Mesendoderm (in vitro differentiated cells): ENCODE data around the gene BICRAL.
"Not testable (repeated sequence)": the region's sequence is repeated elsewhere in the genome, so short reads cannot be mapped to it uniquely, and the experiment has no call there.

Source experiments
- DNase-seq: peaks from one replicate; pipeline ENCODE4 v3.0.0; 2013
- H2AK5ac ChIP-seq: 2 replicates; pipeline ENCODE4 v1.6.1; 2013; ENCODE audit warnings: low read length, inconsistent platforms
- H2BK120ac ChIP-seq: 2 replicates; pipeline ENCODE4 v1.6.1; 2013; ENCODE audit warnings: low read depth, mild to moderate bottlenecking, low read length, moderate library complexity, mixed read lengths
- H2BK15ac ChIP-seq: replicated peaks from 2 replicates; pipeline ENCODE4 v1.6.1; 2013; ENCODE audit warnings: low read depth, mild to moderate bottlenecking, moderate library complexity
- H2BK5ac ChIP-seq: 2 replicates; pipeline ENCODE4 v1.6.1; 2013; ENCODE audit warnings: low read length, inconsistent platforms
- H3K18ac ChIP-seq: 2 replicates; pipeline ENCODE4 v1.6.1; 2013; ENCODE audit warnings: mild to moderate bottlenecking, low read length, mixed read lengths
- H3K23ac ChIP-seq: one replicate; pipeline ENCODE4 v1.6.1; 2013; ENCODE audit warnings: low read length
- H3K27ac ChIP-seq: 2 replicates; pipeline ENCODE4 v1.5.1; 2013; ENCODE audit warnings: low read depth, mild to moderate bottlenecking, inconsistent platforms, low read length, moderate library complexity
- H3K27me3 ChIP-seq: 2 replicates; pipeline ENCODE4 v1.6.1; 2013; ENCODE audit warnings: low read length, control low read depth, mild to moderate bottlenecking, inconsistent platforms; ENCODE audit not compliant: insufficient read depth, poor library complexity
- H3K36me3 ChIP-seq: 2 replicates; pipeline ENCODE4 v1.6.1; 2013; ENCODE audit warnings: low read length, inconsistent platforms; ENCODE audit not compliant: control insufficient read depth, insufficient read depth
- H3K4ac ChIP-seq: one replicate; pipeline ENCODE4 v1.6.1; 2013; ENCODE audit warnings: low read depth, mild to moderate bottlenecking, low read length, moderate library complexity
- H3K4me1 ChIP-seq: 2 replicates; pipeline ENCODE4 v1.6.1; 2013; ENCODE audit warnings: low read depth, low read length, inconsistent platforms; ENCODE audit not compliant: control insufficient read depth
- H3K4me2 ChIP-seq: 2 replicates; pipeline ENCODE4 v1.6.1; 2013; ENCODE audit warnings: low read length
- H3K4me3 ChIP-seq: 2 replicates; pipeline ENCODE4 v1.5.1; 2013; ENCODE audit warnings: mild to moderate bottlenecking, low read length
- H3K56ac ChIP-seq: one replicate; pipeline ENCODE4 v1.6.1; 2013; ENCODE audit warnings: low read length
- H3K79me1 ChIP-seq: 2 replicates; pipeline ENCODE4 v1.6.1; 2013; ENCODE audit warnings: low read length, inconsistent platforms
- H3K79me2 ChIP-seq: 2 replicates; pipeline ENCODE4 v1.6.1; 2013; ENCODE audit warnings: mild to moderate bottlenecking, low read length; ENCODE audit not compliant: control insufficient read depth, insufficient read depth
- H3K9ac ChIP-seq: 2 replicates; pipeline ENCODE4 v1.6.1; 2013; ENCODE audit warnings: low read length, inconsistent platforms
- H4K5ac ChIP-seq: one replicate; pipeline ENCODE4 v1.6.1; 2013; ENCODE audit warnings: low read length
- H4K8ac ChIP-seq: one replicate; pipeline ENCODE4 v1.6.1; 2013; ENCODE audit warnings: low read depth, mild to moderate bottlenecking, control low read depth, low read length, moderate library complexity
- WGBS: extraction: QIAGEN DNeasy Blood & Tissue Kit; methylation state at CpG from one replicate; pipeline ENCODE4 v1.1.7; 2013; ENCODE audit warnings: low lambda C conversion rate, missing lambda C conversion rate; ENCODE audit not compliant: insufficient coverage; ENCODE audit errors: extremely low coverage; 5-methylcytosine and 5-hydroxymethylcytosine counted together

BICRAL gene

DNA sequence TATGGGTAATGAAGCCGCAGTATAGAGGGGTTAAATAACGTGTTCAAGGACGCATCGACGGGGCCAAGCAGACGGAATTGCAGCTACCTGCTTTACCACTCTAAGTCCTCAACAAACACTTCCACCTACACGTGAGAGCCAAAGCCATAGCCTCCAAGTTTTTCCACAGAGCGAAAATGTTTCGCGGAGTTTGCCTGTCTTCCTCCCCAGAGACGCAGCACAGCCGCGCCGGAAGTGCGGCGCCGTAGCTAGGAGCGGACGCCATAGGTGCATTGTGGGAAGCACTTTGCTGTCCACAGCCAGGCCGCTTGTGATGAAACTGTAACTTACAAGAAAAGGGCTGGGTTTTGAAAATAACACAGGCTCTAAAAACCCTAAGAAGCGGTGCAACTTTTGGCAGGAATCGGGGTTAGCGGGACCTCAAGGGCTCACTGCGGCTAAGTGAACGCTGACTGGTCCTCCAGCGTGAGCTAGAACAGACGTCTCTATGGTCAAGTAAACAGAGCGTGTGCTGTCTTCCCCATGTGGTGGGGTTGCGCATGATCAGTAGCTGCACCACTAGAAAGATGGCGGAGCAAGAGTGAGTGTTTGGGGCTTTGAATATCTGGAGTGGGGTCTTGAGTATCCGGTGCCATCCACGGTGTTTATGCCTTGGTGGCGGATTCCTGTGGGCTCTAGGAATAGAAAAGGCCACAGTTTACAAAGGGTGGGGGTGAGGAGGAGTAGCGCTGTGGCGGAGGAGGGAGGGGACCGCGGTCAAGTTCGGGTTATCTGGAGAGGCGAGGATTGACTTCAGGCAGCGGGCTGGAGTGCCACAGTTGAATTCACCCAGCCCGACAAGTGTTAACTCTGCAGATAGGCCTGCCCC is 97.8 kb downstream of the BICRAL start, which contains the start of gene RPL7L1:
TSS of gene RPL7L1 (plus strand) at position 245 of the 868 bp plus-strand sequence. CDS start at position 540, 295 bp downstream.
- Histone ChIP-seq H3K4me3 (peak within 1 kb of the TSS; percentile 96), H3K79me1 (peaks cover 4% of the 10 kb centered on the region), H3K36me3 (peaks cover 11% of the 10 kb centered on the region), H3K18ac (peak within 1 kb of the TSS; percentile 88), H3K9ac (peak within 1 kb of the TSS; percentile 95), H4K8ac (peak within 1 kb of the TSS; percentile 98), H3K79me2 (peaks cover 20% of the 10 kb centered on the region), H2BK15ac (no peak within 1 kb of the TSS), H3K4me2 (peak within 1 kb of the TSS; percentile 64), H3K4ac (peak within 1 kb of the TSS; percentile 74), H3K56ac (peak within 1 kb of the TSS; percentile 96), H4K5ac (peak within 1 kb of the TSS; percentile 84), H3K4me1 (no peaks in the 10 kb centered on the region), H2AK5ac (no peak within 1 kb of the TSS), H3K27ac (peak within 1 kb of the TSS; percentile 30), H3K27me3 (no peaks in the 10 kb centered on the region), H3K23ac (no peak within 1 kb of the TSS), H2BK5ac (peak within 1 kb of the TSS; percentile 74), H2BK120ac (no peak within 1 kb of the TSS)
- WGBS: no CpG with 5 or more reads among the region's 41 CpGs
- DNase-seq: peak; percentile 94

DNA sequence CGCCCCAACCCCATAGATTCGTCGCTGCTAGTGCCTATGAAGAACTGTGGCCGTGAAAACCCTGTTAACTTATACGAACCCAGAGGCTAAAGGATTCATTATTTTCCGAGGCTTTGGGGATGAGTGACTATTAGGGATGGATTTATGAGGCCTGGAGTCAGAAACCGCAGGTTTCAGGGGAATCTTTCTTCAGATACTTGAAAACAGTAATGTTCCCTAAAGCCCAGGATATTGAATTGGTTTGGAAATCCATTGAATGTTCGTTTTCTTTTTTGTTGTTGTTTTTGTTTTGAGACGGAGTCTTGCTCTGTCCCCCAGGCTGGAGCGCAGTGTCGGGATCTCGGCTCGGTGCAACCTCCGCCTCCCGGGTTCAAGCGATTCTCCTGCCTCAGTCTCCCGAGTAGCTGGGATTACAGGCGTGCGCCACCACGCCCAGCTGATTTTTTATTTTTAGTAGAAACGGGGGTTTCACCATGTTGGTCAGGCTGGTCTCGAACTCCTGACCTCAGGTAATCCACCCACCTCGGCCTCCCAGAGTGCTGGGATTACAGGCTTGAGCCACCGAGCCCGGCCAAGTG is 98.5 kb downstream of the BICRAL start:
- peak overlapping the region; percentile 95 for H3K9ac ChIP-seq
- peak overlapping the region; percentile 84 for H4K5ac ChIP-seq
- H4K8ac ChIP-seq: peak overlapping the region; percentile 98
- H3K27me3 ChIP-seq, H3K4me1 ChIP-seq, H2AK5ac ChIP-seq, H2BK120ac ChIP-seq, H2BK5ac ChIP-seq, H2BK15ac ChIP-seq, DNase-seq, H3K79me1 ChIP-seq, H3K23ac ChIP-seq: not testable (repeated sequence)
- H3K4me2 ChIP-seq: peak overlapping the region; percentile 29
- peaks cover 12% of the 10 kb centered on the region for H3K36me3 ChIP-seq
- peak overlapping the region; percentile 74 for H3K4ac ChIP-seq
- peak overlapping the region; percentile 27 for H3K27ac ChIP-seq
- no CpG with 5 or more reads among the region's 25 CpGs for WGBS
- peak overlapping the region; percentile 96 for H3K4me3 ChIP-seq
- H3K56ac ChIP-seq: peak overlapping the region; percentile 84
- peaks cover 20% of the 10 kb centered on the region for H3K79me2 ChIP-seq
- H3K18ac ChIP-seq: peak overlapping the region; percentile 42

DNA sequence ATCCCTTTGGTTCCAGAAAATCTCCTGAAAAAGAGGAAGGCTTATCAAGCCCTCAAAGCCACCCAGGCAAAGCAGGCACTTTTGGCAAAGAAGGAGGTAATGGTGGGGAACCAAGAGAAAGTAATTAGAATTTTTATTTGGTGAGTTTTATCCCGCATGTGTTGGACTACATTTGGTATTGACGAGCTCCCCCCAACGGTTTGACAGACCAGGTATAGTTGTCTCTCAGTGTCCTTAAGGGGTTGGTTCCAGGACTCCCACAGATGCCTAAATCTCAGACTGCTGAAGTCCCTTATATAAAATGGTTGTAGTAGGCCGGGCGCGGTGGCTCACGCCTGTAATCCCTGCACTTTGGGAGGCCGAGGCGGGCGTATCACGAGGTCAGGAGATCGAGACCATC is 99.0 kb downstream of the BICRAL start:
- H3K4me2 ChIP-seq: peak overlapping the region; percentile 29
- H3K23ac ChIP-seq, H3K4me1 ChIP-seq, DNase-seq, H4K8ac ChIP-seq, H3K27ac ChIP-seq, H2BK120ac ChIP-seq, H2BK5ac ChIP-seq, H3K27me3 ChIP-seq, H3K79me1 ChIP-seq, H4K5ac ChIP-seq, H2AK5ac ChIP-seq, H3K18ac ChIP-seq, H2BK15ac ChIP-seq: not testable (repeated sequence)
- peak overlapping the region; percentile 23 for H3K4ac ChIP-seq
- H3K36me3 ChIP-seq: peaks cover 14% of the 10 kb centered on the region
- peak overlapping the region; percentile 32 for H3K56ac ChIP-seq
- H3K4me3 ChIP-seq: peak overlapping the region; percentile 10
- peak overlapping the region; percentile 95 for H3K9ac ChIP-seq
- H3K79me2 ChIP-seq: peaks cover 20% of the 10 kb centered on the region
- no CpG with 5 or more reads among the region's 12 CpGs for WGBS

DNA sequence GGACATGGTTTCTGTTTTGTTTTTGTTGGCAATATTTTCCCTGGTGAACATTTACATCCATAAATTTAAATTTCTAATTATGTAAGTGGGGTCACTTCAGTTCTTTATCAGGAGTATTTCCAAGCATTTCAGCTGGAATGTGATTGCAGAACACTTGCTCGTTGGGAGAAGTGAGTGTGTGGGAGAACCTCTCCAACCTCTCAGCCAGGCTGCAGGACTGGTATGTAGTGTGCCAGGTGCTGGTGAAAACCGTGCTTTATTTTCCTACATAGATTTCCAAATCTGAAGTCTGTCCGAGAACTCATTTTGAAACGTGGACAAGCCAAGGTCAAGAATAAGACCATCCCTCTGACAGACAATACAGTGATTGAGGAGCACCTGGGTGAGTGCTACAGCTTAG is 103.8 kb downstream of the BICRAL start:
- H3K18ac ChIP-seq: no peak overlapping the region
- H2BK120ac ChIP-seq: no peak overlapping the region
- no peaks in the 10 kb centered on the region for H3K27me3 ChIP-seq
- no peak overlapping the region for H3K27ac ChIP-seq
- no peaks in the 10 kb centered on the region for H3K4me1 ChIP-seq
- no peak overlapping the region for H4K8ac ChIP-seq
- no peak overlapping the region for H3K9ac ChIP-seq
- H2AK5ac ChIP-seq: no peak overlapping the region
- peaks cover 16% of the 10 kb centered on the region for H3K36me3 ChIP-seq
- no peak overlapping the region for H2BK5ac ChIP-seq
- peaks cover 5% of the 10 kb centered on the region for H3K79me1 ChIP-seq
- no peak overlapping the region for H3K56ac ChIP-seq
- no peak for DNase-seq
- H3K4me2 ChIP-seq: no peak overlapping the region
- no peak overlapping the region for H3K4me3 ChIP-seq
- H3K23ac ChIP-seq: no peak overlapping the region
- H2BK15ac ChIP-seq: no peak overlapping the region
- no peak overlapping the region for H3K4ac ChIP-seq
- H4K5ac ChIP-seq: no peak overlapping the region
- H3K79me2 ChIP-seq: peaks cover 11% of the 10 kb centered on the region
- WGBS: no CpG with 5 or more reads among the region's 4 CpGs

DNA sequence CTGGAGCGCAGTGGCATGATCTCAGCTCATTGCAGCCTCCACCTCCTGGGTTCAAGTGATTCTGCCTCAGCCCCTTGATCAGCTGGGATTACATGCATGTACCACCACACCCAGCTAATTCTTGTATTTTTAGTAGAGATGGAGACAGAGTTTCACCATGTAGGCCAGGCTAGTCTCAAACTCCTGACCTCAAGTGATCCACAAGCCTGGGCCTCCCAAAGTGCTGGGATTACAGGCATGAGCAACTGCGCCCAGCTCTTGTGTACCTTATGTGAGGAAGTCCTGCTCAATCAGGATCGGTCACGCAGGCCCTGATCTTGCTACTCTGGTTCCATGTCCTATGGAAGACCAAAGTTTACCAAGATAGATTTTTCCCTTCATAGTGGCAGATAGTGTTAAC is 106.3 kb downstream of the BICRAL start:
- H4K8ac ChIP-seq, H3K56ac ChIP-seq, H3K4me3 ChIP-seq, H2AK5ac ChIP-seq, H3K27me3 ChIP-seq, H3K27ac ChIP-seq, H3K23ac ChIP-seq, DNase-seq, H2BK15ac ChIP-seq, H3K79me1 ChIP-seq, H3K18ac ChIP-seq, H3K4ac ChIP-seq, H3K79me2 ChIP-seq, H3K4me1 ChIP-seq, H3K9ac ChIP-seq, H2BK120ac ChIP-seq, H4K5ac ChIP-seq, H3K4me2 ChIP-seq, H2BK5ac ChIP-seq: not testable (repeated sequence)
- H3K36me3 ChIP-seq: peaks cover 16% of the 10 kb centered on the region
- no CpG with 5 or more reads among the region's 4 CpGs for WGBS
